GM12875 (cell line): ENCODE results near the gene SIGLEC12.
"Not testable (repeated sequence)": the region's sequence is repeated elsewhere in the genome, so short reads cannot be mapped to it uniquely, and the experiment has no call there.

Experiments used
- H3K4me3 ChIP-seq: one replicate; pipeline ENCODE4 v1.5.1; 2011; ENCODE audit warnings: low read depth, low read length, control low read depth
- CTCF ChIP-seq: IDR thresholded peaks from 2 replicates; pipeline ENCODE4 v1.5.1; 2011; ENCODE audit warnings: low read depth, mild to moderate bottlenecking, control low read depth, inconsistent platforms, low read length, moderate library complexity, borderline replicate concordance; ENCODE audit not compliant: insufficient read depth

SIGLEC12 gene

GRCh38 chr19:51508059-51508733, 6.6 kb upstream of the SIGLEC12 start:
- no peak overlapping the region for H3K4me3 ChIP-seq
- no peak for TF ChIP-seq CTCF

GRCh38 chr19:51507640-51508058, 6.0 kb upstream of the SIGLEC12 start:
- TF ChIP-seq CTCF = no peak
- H3K4me3 ChIP-seq = no peak overlapping the region

GRCh38 chr19:51507192-51507591, 5.6 kb upstream of the SIGLEC12 start:
- no peak for TF ChIP-seq CTCF
- no peak overlapping the region for H3K4me3 ChIP-seq

- no peak for TF ChIP-seq CTCF
- H3K4me3 ChIP-seq = no peak overlapping the region
These were observed 4.3 kb upstream of the SIGLEC12 start for GRCh38 chr19:51505904-51506303.

- TF ChIP-seq CTCF = no peak
- no peak overlapping the region for H3K4me3 ChIP-seq
These were observed 2.3 kb upstream of the SIGLEC12 start for GRCh38 chr19:51503896-51504295.

- no peak overlapping the region for H3K4me3 ChIP-seq
- TF ChIP-seq CTCF = no peak
These were observed 1.8 kb upstream of the SIGLEC12 start for GRCh38 chr19:51503286-51503817.

- H3K4me3 ChIP-seq = not testable (repeated sequence)
These were observed 669 bp downstream of the SIGLEC12 start for GRCh38 chr19:51500931-51501330.
